ENCODE measurements around the gene HLA-C.
A peak's percentile ranks its signal among the peaks of the same experiment; 100 is the strongest.

HLA-C gene

DNA sequence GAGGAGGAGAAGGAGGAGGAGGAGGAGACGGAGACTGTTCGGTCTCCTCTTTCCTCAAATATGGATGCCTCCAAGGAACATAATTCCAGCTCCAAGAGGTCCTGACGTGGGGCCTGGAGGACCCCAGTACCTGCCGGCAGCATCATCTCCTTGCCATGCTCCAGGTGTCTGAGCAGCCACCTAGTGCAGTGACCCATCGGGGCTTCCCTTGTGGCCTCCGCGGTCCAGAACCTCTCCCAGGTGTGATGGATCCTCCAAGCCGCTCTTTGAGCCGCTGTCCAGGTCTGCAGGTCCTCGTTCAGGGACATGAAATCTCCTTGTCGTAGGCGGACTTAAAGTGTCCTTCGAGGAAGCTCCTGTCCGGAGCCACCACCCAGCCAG lies 35.8 kb upstream of the HLA-C start:
- no peak for TF ChIP-seq CTCF (IDR thresholded peaks at IDR 0.05; ENCODE audit: low read length, missing control alignments)
- H3K4me3 ChIP-seq (replicated peaks; ENCODE audit: low read depth, low read length), result no peak overlapping the region
- no peak for DNase-seq (ENCODE audit: low read depth)

DNA sequence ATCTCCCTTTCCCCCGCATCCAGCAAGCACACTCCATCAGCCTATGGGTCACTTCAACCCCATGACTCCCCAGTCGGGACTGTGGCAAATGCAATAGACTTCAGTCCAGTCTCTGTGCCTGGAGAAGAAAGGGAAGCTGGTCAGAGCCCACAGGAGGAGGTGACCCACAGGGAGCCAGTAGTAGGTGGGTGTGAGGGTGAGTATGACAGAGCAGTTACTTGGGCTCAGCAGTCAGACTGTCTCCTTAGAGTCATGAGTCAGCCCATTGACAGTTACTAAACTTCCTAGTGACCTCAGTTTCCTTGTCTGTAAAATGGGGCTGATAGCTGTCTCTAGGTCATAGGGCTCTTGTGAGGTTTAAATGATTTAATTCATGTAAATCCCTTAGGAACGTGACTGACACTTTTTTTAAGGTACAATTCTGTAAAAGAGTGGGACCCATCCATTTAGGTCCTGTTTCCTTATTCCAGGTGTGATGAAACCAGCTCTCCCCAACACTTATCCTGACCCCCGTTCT lies 33.9 kb upstream of the HLA-C start:
- TF ChIP-seq CTCF (IDR thresholded peaks at IDR 0.05; ENCODE audit: low read length, missing control alignments), result no peak
- no peak for DNase-seq (ENCODE audit: low read depth)
- no peak overlapping the region for H3K4me3 ChIP-seq (replicated peaks; ENCODE audit: low read depth, low read length)

GRCh38 chr6:31304683-31305082 lies 32.8 kb upstream of the HLA-C start:
- H3K4me3 ChIP-seq (replicated peaks; ENCODE audit: low read depth, low read length), result no peak overlapping the region
- DNase-seq (ENCODE audit: low read depth), result peak; percentile 8
- TF ChIP-seq CTCF (IDR thresholded peaks at IDR 0.05; ENCODE audit: low read length, missing control alignments), result no peak

GRCh38 chr6:31300797-31301196 lies 28.9 kb upstream of the HLA-C start:
- no peak for DNase-seq (ENCODE audit: low read depth)
- no peak for TF ChIP-seq CTCF (IDR thresholded peaks at IDR 0.05; ENCODE audit: low read length, missing control alignments)
- H3K4me3 ChIP-seq (replicated peaks; ENCODE audit: low read depth, low read length), result no peak overlapping the region

DNA sequence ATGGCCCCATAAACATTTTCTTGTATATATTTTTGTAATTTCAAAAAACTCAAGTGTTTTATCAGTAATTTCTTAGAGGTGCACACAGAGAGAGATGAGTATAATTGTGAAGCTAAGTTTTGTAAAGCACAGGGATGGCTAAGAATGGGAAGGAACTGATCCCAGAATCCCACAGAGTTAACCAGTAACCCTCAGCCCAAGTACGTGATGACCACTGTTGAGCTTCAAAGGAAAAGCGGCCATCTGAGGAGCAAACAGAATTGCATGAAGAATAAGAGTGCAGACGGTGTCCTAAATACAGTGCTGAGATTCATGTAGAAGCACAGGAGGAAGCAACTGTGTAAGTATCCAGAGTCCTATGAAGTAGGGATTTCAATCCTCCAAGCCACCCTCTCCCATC lies 28.1 kb upstream of the HLA-C start:
- no peak overlapping the region for H3K4me3 ChIP-seq (replicated peaks; ENCODE audit: low read depth, low read length)
- DNase-seq (ENCODE audit: low read depth), result no peak
- TF ChIP-seq CTCF (IDR thresholded peaks at IDR 0.05; ENCODE audit: low read length, missing control alignments), result no peak

GRCh38 chr6:31299511-31299910 lies 27.6 kb upstream of the HLA-C start:
- no peak overlapping the region for H3K4me3 ChIP-seq (replicated peaks; ENCODE audit: low read depth, low read length)
- no peak for TF ChIP-seq CTCF (IDR thresholded peaks at IDR 0.05; ENCODE audit: low read length, missing control alignments)
- DNase-seq (ENCODE audit: low read depth), result no peak

DNA sequence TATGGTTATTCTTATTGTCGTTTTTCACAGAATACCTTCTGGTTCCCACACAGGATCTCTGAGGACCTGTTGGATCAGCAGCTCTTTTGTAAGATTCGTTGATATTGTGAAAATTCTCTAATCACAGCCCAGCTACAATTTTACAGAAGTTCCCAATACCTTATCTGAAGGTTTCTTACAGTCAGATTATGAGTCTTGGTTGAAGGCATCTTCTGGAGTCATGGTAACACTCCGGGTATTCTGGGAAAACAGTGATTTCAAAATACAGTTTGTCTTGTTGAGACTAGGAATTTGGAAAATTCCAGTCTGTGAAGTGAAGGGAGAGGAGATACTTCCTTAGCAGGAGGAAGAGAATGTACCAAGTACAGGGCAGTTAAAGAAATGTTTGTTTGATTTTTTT lies 22.2 kb upstream of the HLA-C start:
- no peak for DNase-seq (ENCODE audit: low read depth)
- no peak for TF ChIP-seq CTCF (IDR thresholded peaks at IDR 0.05; ENCODE audit: low read length, missing control alignments)
- no peak overlapping the region for H3K4me3 ChIP-seq (replicated peaks; ENCODE audit: low read depth, low read length)

Data from fibroblast of pulmonary artery (primary cell).